ENCODE measurements around the gene ZBTB34. TPM values are rescaled to one million over a fixed set of nuclear protein-coding genes. Genes with fewer than 3 reads are reported as not detected.

The ZBTB34 gene
- total and polyA plus RNA-seq, 9 of the 15 experiments (the other 6 are each of a cell fraction or from before 2014, with no cell fraction given), result 2.7 to 15.6 (median 9.8) TPM

- TF ChIP-seq ARID3A (IDR thresholded peaks at IDR 0.05; ENCODE audit: borderline replicate concordance, low read depth, low read length), result no peak
- TF ChIP-seq HDAC3 (IDR thresholded peaks at IDR 0.05; ENCODE audit: borderline replicate concordance, partially characterized antibody), result no peak
- 0 out of 2 replicates have a peak, but pooled peaks have one; percentile 45 for TF ChIP-seq SMAD4 (CRISPR knock-in tag; conservative IDR thresholded peaks at IDR 0.05)
- no peak for TF ChIP-seq NFXL1 (CRISPR knock-in tag; IDR thresholded peaks at IDR 0.05)
- no peak for TF ChIP-seq THAP12 (CRISPR knock-in tag; IDR thresholded peaks at IDR 0.05)
- TF ChIP-seq NUFIP1 (IDR thresholded peaks at IDR 0.05; ENCODE audit: partially characterized antibody), result no peak
- no peak for TF ChIP-seq RBM14 (IDR thresholded peaks at IDR 0.05; ENCODE audit: borderline replicate concordance, insufficient read depth, low read depth, low read length)
- no peak for TF ChIP-seq SOX6 (IDR thresholded peaks at IDR 0.05)
- peak in 1 of 2 experiments; percentile 70; a peak in 1 of 4 replicates for TF ChIP-seq UBTF (IDR thresholded peaks at IDR 0.05; ENCODE audit: borderline replicate concordance in 1 of 2, low read depth in 2 of 2, low read length in 2 of 2)
- TF ChIP-seq ZNF134 (CRISPR knock-in tag; conservative IDR thresholded peaks at IDR 0.05), result no peak
- peak in 1 of 2 experiments; percentile 40; a peak in 1 of 4 replicates for TF ChIP-seq KDM1A (IDR thresholded peaks at IDR 0.05)
- peak; percentile 95 for TF ChIP-seq CTBP1 (IDR thresholded peaks at IDR 0.05; ENCODE audit: borderline replicate concordance)
- peak; percentile 86 for TF ChIP-seq ESRRA (IDR thresholded peaks at IDR 0.05; ENCODE audit: borderline replicate concordance, low read depth)
- TF ChIP-seq USF2 (CRISPR knock-in tag; IDR thresholded peaks at IDR 0.05), result no peak
- peak; percentile 43; the same call in 1 of the 2 replicates for TF ChIP-seq TFAP4 (CRISPR knock-in tag; IDR thresholded peaks at IDR 0.05; ENCODE audit: borderline replicate concordance)
- 0 out of 2 replicates have a peak, but pooled peaks have one; percentile 47 for TF ChIP-seq ATF7 (IDR thresholded peaks at IDR 0.05)
- no peak for TF ChIP-seq ATF1 (CRISPR knock-in tag; IDR thresholded peaks at IDR 0.05)
- TF ChIP-seq ATF1 (tag; IDR thresholded peaks at IDR 0.05), result peak; percentile 38; the same call in 1 of the 2 replicates
- peak; percentile 67 for TF ChIP-seq NEUROD1 (IDR thresholded peaks at IDR 0.05; ENCODE audit: borderline replicate concordance, low read depth, low read length, partially characterized antibody)
These were observed 54.2 kb downstream of the ZBTB34 start, which contains the start of gene RALGPS1 (continued) for GRCh38 chr9:126914458-126915280.

All from K562 (cell line).